ENCODE data around the gene PNLDC1.
A peak's percentile ranks its signal among the peaks of the same experiment; 100 is the strongest.
"Not testable (repeated sequence)": the region's sequence is repeated elsewhere in the genome, so short reads cannot be mapped to it uniquely, and the experiment has no call there.

PNLDC1 gene

DNA sequence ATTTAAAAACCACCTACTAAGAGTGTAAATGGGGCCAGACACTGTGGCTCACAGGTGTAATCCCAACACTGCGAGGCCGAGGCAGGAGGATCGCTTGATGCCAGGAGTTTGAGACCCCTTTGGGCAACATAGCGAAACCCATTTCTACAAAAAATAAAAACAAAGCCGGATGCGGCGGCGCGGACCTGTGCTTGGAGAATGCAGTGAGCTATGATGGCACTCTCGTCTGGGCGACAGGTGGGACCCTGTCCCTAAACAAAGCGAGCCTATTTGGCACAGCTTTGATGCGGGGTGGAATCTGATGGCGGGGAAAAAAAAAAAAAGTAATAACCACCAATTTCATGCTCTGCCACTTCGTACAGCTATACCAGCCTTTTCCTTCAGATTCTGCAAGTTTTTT lies 11.8 kb upstream of the PNLDC1 start:
- no peak for DNase-seq

GRCh38 chr6:159788753-159789376 lies 11.2 kb upstream of the PNLDC1 start:
- DNase-seq = peak; percentile 24

DNA sequence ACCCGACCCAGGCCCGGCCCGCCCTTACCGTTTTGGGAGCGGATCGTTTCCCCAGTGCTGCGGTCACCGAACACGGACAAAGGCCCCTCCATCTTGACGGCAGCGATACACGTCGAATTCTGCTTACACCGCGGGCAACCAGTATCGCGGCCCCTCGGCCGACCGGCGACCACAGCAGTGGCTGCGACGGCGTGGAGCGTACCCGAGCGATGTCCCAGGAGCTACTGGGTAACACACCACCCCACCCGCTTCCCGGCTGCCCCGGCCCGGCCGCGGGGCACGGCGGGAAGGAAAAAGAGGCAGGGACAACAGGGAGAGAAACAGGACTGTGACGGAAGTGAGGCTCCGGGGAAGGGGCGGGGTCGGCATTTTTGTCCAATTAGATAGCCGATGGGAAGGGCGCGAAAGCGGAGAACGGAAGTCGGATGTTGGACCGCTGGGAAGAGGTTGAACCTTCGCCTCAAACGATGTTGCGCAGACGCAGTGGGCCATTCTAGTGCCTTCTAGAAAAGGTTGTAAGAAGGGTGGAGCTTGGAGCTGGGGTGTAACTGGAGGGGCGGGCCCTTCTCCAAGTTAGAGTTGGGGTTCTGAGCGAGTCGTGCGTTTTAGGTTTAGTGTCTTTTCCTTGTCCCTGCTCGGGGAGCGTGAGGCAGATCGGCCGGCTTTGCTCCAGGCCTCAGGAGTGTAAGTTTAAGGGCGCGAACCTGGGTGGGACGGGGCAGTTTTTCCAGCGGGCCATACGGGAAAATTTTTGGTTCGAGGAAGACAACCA lies 10.5 kb upstream of the PNLDC1 start, which contains the start of gene TCP1:
TSS of gene TCP1 (minus strand) at position 226 of the 772 bp plus-strand sequence. CDS start at position 92, 134 bp downstream.
- DNase-seq = peak; percentile 98

DNA sequence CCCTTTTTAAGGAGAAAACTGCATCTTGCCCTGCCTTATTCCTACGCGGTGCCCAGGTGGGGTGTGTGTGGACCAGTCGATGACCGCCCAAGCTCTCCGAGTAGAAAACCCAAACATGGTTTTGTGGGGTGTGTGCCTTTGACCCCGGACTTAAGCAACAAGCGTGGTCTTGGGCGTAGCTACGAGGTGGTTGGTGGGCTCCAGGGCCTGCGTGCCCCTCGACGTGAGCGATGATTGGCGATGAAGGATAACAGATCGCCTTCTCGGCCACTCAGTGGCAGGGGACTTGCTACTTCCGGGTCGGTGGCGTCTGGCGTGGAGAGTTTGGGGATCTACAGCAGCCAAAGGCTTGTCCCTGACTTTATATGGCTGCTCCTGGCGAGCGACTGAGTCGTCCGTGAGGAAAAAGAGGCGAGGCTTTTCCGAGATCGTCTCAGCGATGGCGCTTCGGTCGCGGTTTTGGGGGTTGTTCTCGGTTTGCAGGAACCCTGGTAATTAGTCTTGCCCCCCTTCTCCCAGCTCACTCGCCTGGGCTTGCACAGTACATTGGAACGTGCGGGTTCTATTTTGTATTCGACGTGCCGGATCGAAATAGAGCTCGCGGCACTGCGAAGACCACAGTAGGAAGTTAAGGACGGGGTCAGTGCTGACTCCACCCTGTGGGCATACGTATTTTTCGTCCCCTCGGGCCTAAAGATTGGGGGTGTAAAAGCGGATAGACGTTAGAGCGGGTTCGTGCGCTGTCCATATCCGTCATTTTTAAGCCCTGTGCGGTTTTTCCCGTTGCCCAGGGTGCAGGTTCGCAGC lies 9.7 kb upstream of the PNLDC1 start, which contains the start of gene MRPL18:
TSS of gene MRPL18 (plus strand) at position 319 of the 807 bp plus-strand sequence. CDS start at position 440, 121 bp downstream.
- peak; percentile 85 for DNase-seq

- no peak for DNase-seq
Measured at GRCh38 chr6:159790956-159791598, 9.0 kb upstream of the PNLDC1 start.

DNA sequence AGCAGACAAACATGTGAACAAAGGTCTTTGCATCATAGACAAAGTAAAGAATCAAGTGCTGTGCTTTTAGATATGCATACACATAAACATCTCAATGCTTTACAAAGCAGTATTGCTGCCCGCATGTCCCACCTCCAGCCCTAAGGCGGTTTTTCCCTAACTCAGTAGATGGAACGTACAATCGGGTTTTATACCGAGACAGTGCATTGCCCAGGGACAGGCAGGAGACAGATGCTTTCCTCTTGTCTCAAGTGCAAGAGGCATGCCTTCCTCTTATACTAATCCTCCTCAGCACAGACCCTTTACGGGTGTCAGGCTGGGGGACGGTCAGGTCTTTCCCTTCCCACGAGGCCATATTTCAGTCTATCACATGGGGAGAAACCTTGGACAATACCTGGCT lies 5.1 kb upstream of the PNLDC1 start:
- DNase-seq = not testable (repeated sequence)

DNA sequence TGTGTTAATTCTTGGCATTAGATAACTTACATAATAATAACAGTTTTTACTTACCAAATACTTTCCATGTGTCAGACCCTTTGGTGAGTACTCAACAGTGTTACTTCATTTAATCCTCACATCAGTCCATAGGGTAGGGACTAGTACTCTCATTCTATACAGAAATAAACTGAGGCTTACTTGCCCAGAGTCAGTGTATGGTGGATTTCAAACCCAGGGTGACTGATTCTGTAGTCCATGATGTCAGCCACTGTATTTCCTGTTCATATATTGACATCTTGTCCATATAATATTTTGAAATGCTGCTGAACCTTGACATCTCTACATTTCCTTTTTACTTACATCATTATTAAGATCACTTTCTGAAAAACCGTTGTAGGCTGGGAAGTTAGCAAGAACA lies 2.5 kb upstream of the PNLDC1 start:
- DNase-seq = no peak

DNA sequence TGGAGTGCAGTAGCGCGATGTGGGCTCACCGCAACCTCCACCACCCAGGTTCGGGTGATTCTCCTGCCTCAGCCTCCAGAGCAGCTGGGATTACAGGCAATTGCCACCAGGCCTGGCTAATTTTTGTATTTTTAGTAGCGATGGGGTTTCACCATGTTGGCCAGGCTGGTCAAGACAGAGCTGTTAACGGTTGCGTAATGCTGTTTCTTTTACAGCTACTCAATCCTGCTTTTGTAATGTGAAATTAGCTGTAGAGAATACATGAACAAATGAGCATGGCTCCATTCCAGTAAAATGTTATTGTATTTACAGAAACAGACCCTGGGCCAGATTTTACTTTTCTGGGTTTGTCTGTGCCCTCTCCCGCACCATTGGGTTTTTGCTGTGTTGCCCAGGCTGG lies 1.9 kb downstream of the PNLDC1 start:
- DNase-seq = no peak

DNA sequence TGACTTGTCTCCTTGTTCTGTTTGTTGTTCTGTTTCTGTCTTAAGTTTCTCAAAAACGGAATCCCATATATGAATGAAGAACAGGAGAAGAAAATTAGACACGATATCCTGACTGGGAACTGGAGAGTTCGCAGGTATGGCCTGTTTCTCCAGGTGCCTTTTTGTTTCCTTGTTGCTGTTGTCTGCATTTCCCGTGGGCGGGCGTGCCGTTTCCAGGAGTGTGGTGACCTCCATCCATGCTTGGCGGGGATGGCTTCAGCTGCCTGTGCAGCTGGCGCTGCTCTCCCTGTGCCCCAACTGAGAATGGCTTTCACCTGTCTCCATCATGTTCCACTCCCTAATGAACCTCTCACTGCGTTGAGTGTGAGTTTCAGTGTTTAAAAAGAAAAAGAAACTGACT lies 4.4 kb downstream of the PNLDC1 start:
- DNase-seq = no peak

- DNase-seq = no peak
Measured at GRCh38 chr6:159805440-159806020, 5.5 kb downstream of the PNLDC1 start.

DNA sequence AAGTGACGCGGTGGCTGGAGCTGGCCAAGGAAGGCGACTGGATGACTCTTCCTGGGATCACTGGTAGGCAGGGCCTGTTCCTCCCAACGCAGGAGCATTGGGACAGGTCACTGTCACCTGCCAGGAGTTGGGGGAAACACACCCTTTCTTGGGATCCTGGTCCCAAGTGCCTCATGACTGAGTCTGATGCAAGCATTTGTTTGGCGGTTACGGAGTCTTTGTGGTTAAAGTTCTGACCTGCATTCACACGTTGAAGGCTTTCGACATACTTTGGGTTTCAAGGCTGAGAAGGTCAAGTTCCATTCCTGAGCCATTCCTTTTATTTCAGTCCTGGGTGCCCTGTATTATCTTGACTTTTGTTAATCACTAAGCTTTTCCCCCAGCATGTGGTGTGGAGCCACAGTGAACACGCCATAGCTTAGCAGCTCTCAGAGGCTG lies 6.0 kb downstream of the PNLDC1 start:
- DNase-seq = no peak

- DNase-seq = no peak
Measured at GRCh38 chr6:159807150-159807858, 7.2 kb downstream of the PNLDC1 start.

- DNase-seq = no peak
Measured at GRCh38 chr6:159808647-159809046, 8.6 kb downstream of the PNLDC1 start.

DNA sequence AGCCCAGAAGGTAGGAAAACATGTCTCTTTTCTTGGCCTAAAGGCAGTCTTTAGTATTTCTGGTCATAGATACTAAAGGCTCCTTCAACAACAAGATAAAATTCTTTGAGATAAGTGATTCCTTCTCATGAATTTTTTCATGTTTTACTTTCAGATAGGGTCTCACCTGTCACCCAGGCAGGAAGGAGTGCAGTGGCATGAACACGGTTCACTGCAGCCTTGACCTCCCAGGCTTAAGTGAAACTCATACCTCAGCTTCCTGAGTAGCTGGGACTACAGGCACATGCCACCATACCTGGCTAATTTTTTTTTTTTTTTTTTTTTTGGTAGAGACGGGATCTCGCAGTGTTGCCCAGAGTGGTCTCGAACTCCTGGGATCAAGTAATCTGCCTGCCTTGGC lies 9.1 kb downstream of the PNLDC1 start:
- DNase-seq = no peak

GRCh38 chr6:159813781-159814180 lies 13.7 kb downstream of the PNLDC1 start:
- no peak for DNase-seq

GRCh38 chr6:159815410-159815809 lies 15.3 kb downstream of the PNLDC1 start:
- DNase-seq = no peak

DNA sequence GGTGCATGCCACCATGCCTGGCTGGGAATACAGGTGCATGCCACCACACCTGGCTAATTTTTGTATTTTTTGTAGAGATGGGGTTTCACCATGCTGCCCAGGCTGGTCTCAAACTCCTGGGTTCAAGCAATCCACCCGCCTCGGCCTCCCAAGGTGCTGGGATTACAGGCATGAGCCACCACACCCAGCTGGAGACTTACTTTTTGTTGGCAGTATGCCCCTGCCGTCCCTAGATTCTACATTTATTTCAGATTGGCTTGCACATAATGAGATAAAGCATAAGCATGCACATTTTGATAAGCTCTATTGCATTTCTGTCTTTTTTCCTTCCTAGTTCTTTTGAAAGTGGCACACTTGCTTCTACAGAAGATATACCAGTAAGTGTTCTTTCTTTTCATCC lies 16.7 kb downstream of the PNLDC1 start:
- DNase-seq = not testable (repeated sequence)

DNA sequence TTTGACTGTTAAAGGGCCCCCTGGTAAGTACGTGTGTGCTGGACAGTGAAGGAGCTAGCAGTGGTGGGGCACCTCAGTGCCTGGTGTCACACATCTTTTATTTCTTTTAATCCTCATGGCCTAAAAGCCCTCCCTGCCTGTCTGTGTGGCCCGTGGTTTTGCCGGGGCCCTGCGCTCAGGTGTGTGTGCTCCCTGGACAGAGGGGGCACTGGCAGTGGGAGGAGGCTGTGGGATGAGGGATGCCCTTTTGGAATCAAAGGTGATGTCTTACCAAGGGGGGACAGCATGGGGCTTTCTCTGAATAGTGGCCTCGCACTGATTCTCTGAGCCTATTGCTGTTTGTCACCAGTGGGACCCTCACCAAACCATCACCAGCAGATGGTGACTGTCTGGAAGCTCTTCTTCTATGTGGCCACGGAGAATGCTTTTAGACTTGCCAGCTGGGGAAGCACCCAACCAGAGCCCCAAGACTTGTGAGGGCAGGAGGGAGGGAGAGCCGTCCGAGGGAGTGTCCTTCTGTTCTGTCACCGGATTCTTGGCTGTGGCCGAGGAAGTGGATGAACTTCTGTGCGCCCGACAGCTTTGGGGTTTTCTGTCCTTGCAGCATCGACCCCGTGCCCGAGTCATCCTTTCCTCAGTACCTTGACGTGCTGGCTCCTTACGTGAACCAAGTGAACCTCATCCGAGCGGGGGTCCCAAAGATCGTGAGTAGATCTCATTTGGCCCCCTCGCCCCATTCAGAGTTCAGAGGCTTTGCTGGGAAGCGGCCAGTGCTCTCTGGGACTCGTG lies 18.1 kb downstream of the PNLDC1 start:
- DNase-seq = no peak

GRCh38 chr6:159819098-159819497 lies 19.0 kb downstream of the PNLDC1 start:
- DNase-seq = no peak

GRCh38 chr6:159819932-159820640 lies 20.0 kb downstream of the PNLDC1 start:
- DNase-seq = no peak

Measured in activated CD8-positive, alpha-beta memory T cell treated with anti-CD3 and anti-CD28 coated beads, Interleukin-2, amount 50 U/mL, for 4 hours (primary cell).